Right ventricle myocardium inferior (tissue), 1 donor: ENCODE data around the gene INSYN1. TPM values are rescaled to one million over a fixed set of nuclear protein-coding genes. Genes with fewer than 3 reads are reported as not detected.
"Not testable (repeated sequence)": the region's sequence is repeated elsewhere in the genome, so short reads cannot be mapped to it uniquely, and the experiment has no call there.

Source experiments
- ATAC-seq: fragments of 200-7000 bp; cut with Tn5 transposase; one replicate; pipeline ENCODE4 v1.9.1; 2020; ENCODE audit warnings: mild to moderate bottlenecking, moderate library complexity
- DNase-seq: peaks from one replicate; pipeline ENCODE4 v3.0.0; 2021; ENCODE audit errors: missing footprints
- intact Hi-C: fragments of 100-400 bp; cut with DNase I; formaldehyde crosslinking; loops from one replicate; pipeline ENCODE4 v1.11.0; 2022
- total RNA-seq: library from RNA; stranded (reverse); fragmentation: NEBNext Ultra II Directional; extraction: Animal tissue kit (Norgen Biotek cat#: 25700); gene quantifications from one replicate; pipeline ENCODE4 v1.2.1, GENCODE V29; 2021
- donor health status: DM: no; HTN: yes; CAD: no; lungs with severe emphysema.

The INSYN1 gene
- total RNA-seq, 1 donor from 2014 or later, result 165 TPM

- DNase-seq, result peak; percentile 31
- ATAC-seq, intact Hi-C loops: not testable (repeated sequence)
Observed at GRCh38 chr15:73703601-73704000, 49.5 kb downstream of the INSYN1 start.

- intact Hi-C loops, ATAC-seq: not testable (repeated sequence)
- peak; percentile 21 for DNase-seq
Observed at GRCh38 chr15:73702311-73703239, 50.6 kb downstream of the INSYN1 start.

GRCh38 chr15:73700041-73700842, 52.9 kb downstream of the INSYN1 start:
- ATAC-seq (no peak), DNase-seq (peak; percentile 68)
- intact Hi-C loops, result loop anchor here (1.0 kb wide), 1 partner anchor 23 kb away; no protein-coding TSS in a partner anchor

- DNase-seq (peak; percentile 35), ATAC-seq (no peak)
- intact Hi-C loops, result loop anchor here (1.0 to 5.0 kb wide), 3 partner anchors 22 to 132 kb away; no protein-coding TSS in a partner anchor
Observed at GRCh38 chr15:73699249-73700040, 53.7 kb downstream of the INSYN1 start.

GRCh38 chr15:73697033-73697467, 56.1 kb downstream of the INSYN1 start:
- intact Hi-C loops, result loop anchor here (5.0 kb wide), 2 partner anchors 60 to 130 kb away; no protein-coding TSS in a partner anchor
- peak; percentile 91 for DNase-seq
- ATAC-seq, result peak; percentile 93

DNA sequence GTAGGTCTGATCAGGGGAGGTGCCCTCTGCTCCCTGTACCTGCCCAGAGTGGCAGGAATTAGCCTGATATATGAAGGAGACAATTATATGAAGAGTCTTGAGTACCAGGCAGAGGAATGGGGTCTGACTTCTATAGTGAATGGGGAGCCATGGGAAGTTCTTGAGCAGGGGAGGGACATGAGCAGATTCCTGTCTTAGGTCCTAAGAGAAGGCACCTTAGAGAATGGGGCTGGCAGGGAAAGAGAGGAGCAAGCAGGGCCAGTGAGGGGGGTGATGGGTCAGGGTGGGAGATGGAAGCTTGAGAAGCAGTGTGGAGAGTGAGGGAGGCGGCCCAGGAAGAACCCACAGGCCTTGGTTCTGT, 56.5 kb downstream of the INSYN1 start:
- no peak for ATAC-seq
- DNase-seq, result peak; percentile 16
- intact Hi-C loops, result loop anchor here (5.0 kb wide), 2 partner anchors 59 to 129 kb away; no protein-coding TSS in a partner anchor

GRCh38 chr15:73695773-73696640, 57.1 kb downstream of the INSYN1 start:
- DNase-seq (peak; percentile 42), ATAC-seq (no peak)
- intact Hi-C loops, result loop anchor here (5.0 kb wide), 2 partner anchors 59 to 129 kb away; no protein-coding TSS in a partner anchor

- ATAC-seq (peak; percentile 9), DNase-seq (no peak)
- intact Hi-C loops, result no loop called here
Observed at GRCh38 chr15:73694419-73694818, 58.7 kb downstream of the INSYN1 start.

- intact Hi-C loops, result no loop called here
- DNase-seq, result peak; percentile 79
Observed at GRCh38 chr15:73691396-73691795, 61.8 kb downstream of the INSYN1 start.

GRCh38 chr15:73688455-73688854, 64.7 kb downstream of the INSYN1 start:
- ATAC-seq (no peak), DNase-seq (no peak)
- intact Hi-C loops, result no loop called here

More at GRCh38 chr15:73691396-73691795, 61.8 kb downstream of the INSYN1 start:
- ATAC-seq, result peak; percentile 88

DNA sequence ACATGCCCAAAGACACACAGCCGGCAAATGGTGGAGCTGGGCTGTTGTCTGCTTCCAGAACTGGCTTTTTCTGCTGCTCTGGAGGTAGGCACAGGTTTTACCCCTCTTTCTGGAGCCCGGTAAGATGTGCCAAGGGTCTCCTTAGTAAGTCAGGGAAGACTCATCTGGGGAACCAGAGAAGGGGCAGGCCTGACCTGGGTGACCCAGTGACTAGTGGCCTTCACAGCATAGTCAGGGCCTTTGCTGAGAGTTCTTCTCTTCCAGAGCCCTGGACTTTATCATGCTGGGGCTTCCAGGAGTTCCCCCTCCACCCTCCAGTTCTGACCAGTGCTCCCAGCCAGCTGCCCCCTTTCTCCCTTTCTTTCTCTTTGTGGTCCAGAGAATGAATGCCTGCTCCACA, 65.8 kb downstream of the INSYN1 start:
- DNase-seq (no peak), ATAC-seq (no peak)
- intact Hi-C loops, result no loop called here

DNA sequence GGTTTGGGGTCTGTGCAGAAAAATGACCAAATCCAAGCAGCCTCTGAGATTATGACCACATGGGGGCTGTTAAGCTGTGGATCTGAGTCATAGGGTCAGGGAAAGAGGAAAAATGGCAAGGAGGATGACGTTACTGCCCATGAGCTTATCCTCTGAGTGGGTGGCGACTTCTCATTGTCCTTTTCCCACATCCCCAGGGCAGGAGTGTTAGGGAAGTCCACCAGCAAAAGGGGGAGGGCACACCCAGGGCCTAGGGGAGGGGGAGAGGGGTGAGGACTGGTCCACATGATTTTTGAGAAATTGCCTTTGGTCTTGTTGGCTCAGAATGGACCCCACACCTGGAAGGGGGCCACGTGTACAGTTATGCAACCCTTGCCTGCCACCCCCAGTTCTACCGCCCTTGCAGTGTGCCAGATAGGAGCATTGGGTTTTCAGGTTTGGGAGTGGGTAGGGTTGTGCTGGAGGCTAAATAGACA, 66.3 kb downstream of the INSYN1 start:
- intact Hi-C loops, result no loop called here
- DNase-seq, result no peak
- ATAC-seq, result no peak

- intact Hi-C loops, result no loop called here
- ATAC-seq (no peak), DNase-seq (no peak)
Observed at GRCh38 chr15:73685981-73686380, 67.2 kb downstream of the INSYN1 start.

Other genes starting within 250 kb of the INSYN1 start
- 211 TPM for gene NPTN, start 120.0 kb downstream of the INSYN1 start, total RNA-seq
- 35.6 TPM for gene CD276, start 69.0 kb downstream of the INSYN1 start, total RNA-seq
- not detected for gene TBC1D21, start 120.2 kb upstream of the INSYN1 start, total RNA-seq
- 15.9 TPM for gene LOXL1, start 173.1 kb upstream of the INSYN1 start, total RNA-seq
- gene STOML1, start 238.9 kb upstream of the INSYN1 start, total RNA-seq, result 31.2 TPM
- gene PML, start 241.4 kb upstream of the INSYN1 start, total RNA-seq, result 22.3 TPM